Neuron (in vitro differentiated cells): ENCODE results near the gene TSPAN11.

Experiments used
- H2AFZ ChIP-seq: one replicate; pipeline ENCODE4 v1.6.1; 2013; ENCODE audit warnings: low read depth, mild to moderate bottlenecking, inconsistent platforms, low read length, moderate library complexity
- H3K27me3 ChIP-seq: one replicate; pipeline ENCODE4 v1.6.1; 2013; ENCODE audit warnings: low read length; ENCODE audit not compliant: insufficient read depth
- H3K36me3 ChIP-seq: one replicate; pipeline ENCODE4 v1.6.1; 2013; ENCODE audit warnings: low read length; ENCODE audit not compliant: insufficient read depth
- H3K4me1 ChIP-seq: one replicate; pipeline ENCODE4 v1.6.1; 2013; ENCODE audit warnings: low read length; ENCODE audit not compliant: insufficient read depth
- H3K4me3 ChIP-seq: 2 replicates; pipeline ENCODE4 v1.5.1; 2013; ENCODE audit warnings: mild to moderate bottlenecking, low read length, moderate library complexity
- H3K9me3 ChIP-seq: one replicate; pipeline ENCODE4 v1.6.1; 2013; ENCODE audit warnings: low read length

The TSPAN11 gene

DNA sequence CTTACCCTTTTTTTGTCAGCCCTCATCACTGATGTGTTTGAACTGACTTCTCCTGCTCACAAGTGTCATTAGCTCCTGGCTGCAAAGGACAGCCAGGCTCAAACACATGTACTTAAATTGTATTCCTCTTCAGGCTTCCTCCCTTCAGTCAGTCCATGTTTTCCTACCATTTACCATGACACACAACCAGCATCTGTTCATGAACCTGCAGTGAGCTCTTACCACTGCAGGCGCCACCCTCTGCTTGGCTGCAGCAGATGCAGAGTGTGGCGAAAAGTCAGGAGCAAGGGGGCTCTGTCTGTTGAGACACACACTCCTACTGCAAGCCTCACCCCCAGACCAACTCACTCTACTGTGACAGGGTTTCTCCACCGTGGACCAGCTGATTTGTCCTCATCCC is 70.2 kb downstream of the TSPAN11 start:
- no peaks in the 10 kb centered on the region for H3K27me3 ChIP-seq
- peaks cover 5% of the 10 kb centered on the region for H3K4me1 ChIP-seq
- H3K4me3 ChIP-seq = no peak overlapping the region
- H3K9me3 ChIP-seq = no peaks in the 10 kb centered on the region
- H2AFZ ChIP-seq = no peak overlapping the region
- no peaks in the 10 kb centered on the region for H3K36me3 ChIP-seq

DNA sequence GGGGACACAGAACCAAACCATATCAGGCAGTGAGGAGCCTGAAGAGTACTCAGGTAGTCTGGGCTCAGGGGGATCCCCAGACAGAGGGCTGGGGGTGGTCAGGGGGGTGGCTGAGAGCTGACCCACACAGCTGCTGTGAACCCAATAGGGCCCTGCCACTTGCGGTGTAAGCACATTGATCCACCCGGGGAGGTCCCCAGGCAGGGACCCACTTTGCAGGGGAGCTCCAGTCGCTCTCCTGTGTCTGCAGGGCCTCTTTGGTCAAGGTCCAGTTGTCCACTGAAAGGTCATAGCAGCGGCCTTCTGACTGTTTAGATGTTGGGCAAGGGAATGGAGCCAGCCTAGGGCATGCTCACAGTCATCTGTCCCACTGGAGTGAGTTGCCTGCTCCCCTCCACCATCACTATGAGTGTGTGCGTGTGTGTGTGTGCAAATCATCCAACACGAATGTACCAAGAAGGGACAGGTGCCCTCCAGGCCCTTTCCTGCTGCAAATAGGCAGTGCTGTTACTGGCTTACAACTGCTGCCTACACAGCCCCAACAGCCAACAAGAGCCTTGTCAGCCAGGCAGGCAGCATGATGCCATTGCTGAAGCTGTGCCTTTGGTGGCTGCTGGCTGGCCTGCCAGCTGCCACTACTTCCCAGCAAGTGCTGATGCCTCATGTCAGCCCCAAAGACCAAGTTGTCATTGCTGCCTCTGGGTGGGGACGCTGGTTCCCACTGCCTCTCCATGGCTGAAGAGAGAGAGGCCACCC is 71.3 kb downstream of the TSPAN11 start:
- Histone ChIP-seq H3K36me3 (no peaks in the 10 kb centered on the region), H3K4me1 (peaks cover 5% of the 10 kb centered on the region), H3K4me3 (no peak overlapping the region), H2AFZ (no peak overlapping the region), H3K9me3 (no peaks in the 10 kb centered on the region), H3K27me3 (no peaks in the 10 kb centered on the region)

DNA sequence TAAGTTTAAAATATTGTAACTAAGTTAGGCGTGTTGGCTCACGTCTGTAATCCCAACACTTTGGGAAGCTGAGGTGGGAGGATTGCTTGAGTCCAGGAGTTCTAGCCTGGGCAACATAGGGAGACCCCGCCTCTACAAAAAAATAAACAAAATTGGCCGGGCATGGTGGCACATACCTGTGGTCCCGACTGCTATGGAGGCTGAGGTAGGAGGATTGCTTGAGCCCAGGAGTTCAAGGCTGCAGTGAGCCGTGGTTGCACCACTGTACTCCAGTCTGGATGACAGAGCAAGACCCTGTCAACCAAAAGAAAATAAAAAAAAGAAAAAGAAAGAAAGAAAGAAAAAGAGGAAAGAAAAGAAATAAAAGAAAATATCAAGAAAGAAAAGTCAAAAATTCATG is 72.5 kb downstream of the TSPAN11 start:
- Histone ChIP-seq H3K36me3 (no peaks in the 10 kb centered on the region), H3K4me1 (peaks cover 5% of the 10 kb centered on the region), H3K9me3 (no peaks in the 10 kb centered on the region), H3K27me3 (no peaks in the 10 kb centered on the region), H3K4me3 (no peak overlapping the region), H2AFZ (no peak overlapping the region)

DNA sequence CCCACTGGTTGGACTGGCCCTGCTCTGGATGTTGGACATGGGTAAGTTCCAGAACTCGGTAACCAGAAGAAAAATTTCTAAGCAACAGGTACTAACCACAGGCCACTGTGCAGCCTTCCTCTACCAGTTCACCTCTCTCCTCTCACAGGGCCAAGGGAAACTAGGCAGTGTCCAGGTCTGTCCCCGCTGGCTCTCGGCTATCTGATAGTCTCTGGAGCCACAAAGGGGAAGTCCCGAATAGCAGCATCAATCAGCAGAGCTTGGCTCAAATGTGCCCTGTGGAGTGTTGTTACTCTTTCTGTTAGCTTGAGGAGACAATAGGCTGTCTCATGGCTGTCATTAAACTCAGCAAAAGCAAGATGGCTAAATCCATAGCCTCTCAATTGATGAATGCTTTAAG is 73.2 kb downstream of the TSPAN11 start:
- no peaks in the 10 kb centered on the region for H3K27me3 ChIP-seq
- H3K36me3 ChIP-seq = no peaks in the 10 kb centered on the region
- no peaks in the 10 kb centered on the region for H3K9me3 ChIP-seq
- H3K4me3 ChIP-seq = no peak overlapping the region
- H3K4me1 ChIP-seq = peaks cover 5% of the 10 kb centered on the region
- H2AFZ ChIP-seq = no peak overlapping the region

DNA sequence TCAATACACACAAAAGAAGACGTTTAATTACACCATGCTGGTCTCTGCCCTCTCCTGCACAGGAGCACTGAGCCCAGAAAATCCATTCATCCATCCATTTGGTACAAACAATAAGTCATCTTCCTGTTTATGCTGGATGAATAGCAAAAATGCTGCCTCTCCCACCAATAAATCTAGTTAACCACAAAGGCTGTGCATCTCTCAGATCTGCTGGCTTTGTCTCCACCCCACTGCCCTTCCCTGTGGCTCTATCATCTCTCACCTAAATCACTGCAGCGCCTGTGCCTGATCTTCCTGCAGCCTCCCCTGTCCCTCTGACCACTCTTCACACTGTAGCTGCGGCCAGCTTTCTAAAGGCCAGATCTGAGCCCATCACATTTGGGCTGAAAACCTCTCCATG is 74.2 kb downstream of the TSPAN11 start:
- no peaks in the 10 kb centered on the region for H3K9me3 ChIP-seq
- no peak overlapping the region for H3K4me3 ChIP-seq
- no peaks in the 10 kb centered on the region for H3K27me3 ChIP-seq
- H2AFZ ChIP-seq = no peak overlapping the region
- H3K36me3 ChIP-seq = no peaks in the 10 kb centered on the region
- peaks cover 5% of the 10 kb centered on the region for H3K4me1 ChIP-seq

DNA sequence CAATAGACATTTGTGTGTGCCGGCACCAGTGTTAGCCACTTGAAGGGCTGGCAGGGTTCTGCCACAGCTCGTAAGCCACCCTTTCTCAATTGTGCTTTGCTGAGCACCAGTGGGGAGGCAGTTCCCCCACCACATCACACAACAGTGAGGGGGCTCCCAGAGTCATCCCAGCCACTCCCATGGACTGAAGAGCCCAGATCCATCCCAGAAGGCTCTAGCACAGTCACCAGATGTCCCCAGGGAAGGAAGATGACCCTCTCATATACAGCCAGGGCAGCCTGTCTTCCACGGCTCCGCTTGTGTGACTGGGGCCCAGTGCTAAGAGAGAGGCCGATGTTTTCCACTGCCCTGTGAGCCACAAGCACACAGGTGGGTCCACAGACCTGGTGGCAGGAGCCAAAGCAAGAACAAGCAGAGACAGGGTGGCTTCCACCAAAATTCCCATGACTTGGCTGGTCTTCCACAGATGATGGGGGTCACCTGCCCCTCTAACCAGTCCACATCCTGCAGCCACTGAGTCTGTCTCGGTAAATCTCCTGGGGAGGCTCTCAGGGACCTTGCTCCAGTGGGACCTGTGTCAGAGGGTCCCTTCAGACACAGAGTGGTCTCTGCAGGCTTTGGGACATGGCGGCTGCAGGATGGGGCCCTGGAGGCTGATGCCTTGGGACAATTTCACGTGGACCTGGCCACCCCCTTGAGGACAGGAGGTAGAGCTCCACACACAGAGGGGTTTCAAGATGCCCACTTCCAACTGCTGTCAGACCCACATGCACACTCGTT is 75.2 kb downstream of the TSPAN11 start:
- Histone ChIP-seq H3K9me3 (no peaks in the 10 kb centered on the region), H3K27me3 (no peaks in the 10 kb centered on the region), H3K36me3 (no peaks in the 10 kb centered on the region), H3K4me1 (no peaks in the 10 kb centered on the region), H3K4me3 (no peak overlapping the region), H2AFZ (no peak overlapping the region)

DNA sequence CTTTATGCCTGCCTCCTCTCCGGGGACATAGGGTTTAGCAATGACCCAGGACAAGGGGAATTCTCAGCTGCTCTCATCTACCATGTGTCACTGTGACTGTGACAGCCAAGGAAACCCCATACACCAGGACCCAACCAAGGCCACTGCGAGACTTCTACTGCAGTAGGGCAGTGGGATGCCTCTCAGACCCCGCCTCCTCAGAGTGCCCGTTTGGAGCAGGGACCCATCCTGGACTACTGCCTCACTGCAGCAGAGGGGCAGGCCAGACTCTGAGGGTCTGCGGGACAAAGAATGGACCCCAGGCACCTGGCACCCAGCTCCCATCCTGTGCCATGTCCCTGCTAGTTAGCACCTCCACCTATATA is 75.8 kb downstream of the TSPAN11 start:
- no peaks in the 10 kb centered on the region for H3K27me3 ChIP-seq
- no peaks in the 10 kb centered on the region for H3K36me3 ChIP-seq
- H3K9me3 ChIP-seq = no peaks in the 10 kb centered on the region
- H3K4me1 ChIP-seq = no peaks in the 10 kb centered on the region
- no peak overlapping the region for H2AFZ ChIP-seq
- H3K4me3 ChIP-seq = no peak overlapping the region

DNA sequence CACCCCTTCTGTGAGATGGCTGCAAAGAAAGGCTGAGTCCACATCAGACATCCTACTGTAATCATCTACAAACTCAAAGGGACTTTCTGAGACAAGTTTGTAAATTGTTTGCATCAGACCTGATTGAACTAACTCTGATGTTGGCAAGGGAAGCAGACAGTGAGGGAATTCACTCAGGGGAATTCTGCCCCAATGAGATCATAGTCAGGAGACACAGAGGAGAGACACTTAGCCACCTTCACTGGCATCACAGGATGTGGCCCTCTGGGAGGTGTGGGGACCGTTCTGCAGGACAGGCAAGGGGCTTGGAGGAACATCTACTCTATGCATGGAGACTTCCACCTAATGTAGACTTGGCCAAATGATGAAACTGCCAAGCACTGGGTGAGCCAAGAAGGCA is 76.5 kb downstream of the TSPAN11 start:
- H2AFZ ChIP-seq = no peak overlapping the region
- no peaks in the 10 kb centered on the region for H3K9me3 ChIP-seq
- H3K36me3 ChIP-seq = no peaks in the 10 kb centered on the region
- H3K4me3 ChIP-seq = no peak overlapping the region
- H3K4me1 ChIP-seq = no peaks in the 10 kb centered on the region
- H3K27me3 ChIP-seq = no peaks in the 10 kb centered on the region

DNA sequence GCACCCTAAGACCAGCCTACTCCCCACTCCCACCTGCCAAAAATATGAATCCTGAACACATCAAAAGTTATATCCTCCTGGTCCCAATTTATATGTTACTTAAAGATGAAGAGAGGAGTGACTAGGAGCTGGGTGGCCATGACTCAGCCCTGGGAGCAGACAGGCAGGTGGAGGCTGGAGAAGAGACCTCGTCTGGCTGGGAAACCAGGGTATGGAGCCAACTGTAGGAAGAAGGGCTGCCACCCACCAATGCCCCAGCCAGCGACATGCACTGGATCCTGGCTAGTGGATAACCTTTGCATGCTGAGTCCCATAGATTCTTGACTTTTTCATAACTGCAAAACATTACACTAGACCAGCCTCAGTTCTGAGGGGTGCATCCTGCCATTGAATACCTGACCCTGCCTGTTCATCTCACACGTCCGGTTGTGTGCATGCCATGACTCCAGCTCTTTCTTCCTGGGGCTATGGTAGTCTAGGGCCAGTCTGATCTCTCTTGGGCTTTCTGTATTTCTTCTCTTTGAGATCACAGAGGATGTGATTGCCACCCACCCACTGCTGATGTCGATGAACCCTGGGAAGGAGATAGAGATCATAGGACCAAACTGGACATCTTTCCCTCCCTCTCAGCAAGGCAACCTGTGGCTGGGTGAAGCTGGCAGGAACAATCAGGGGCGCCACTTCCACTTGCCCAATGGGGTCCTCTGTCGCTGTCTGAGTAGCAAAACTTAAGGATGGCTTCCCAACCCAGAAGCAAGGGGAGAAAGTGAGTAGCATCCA is 77.5 kb downstream of the TSPAN11 start:
- no peaks in the 10 kb centered on the region for H3K9me3 ChIP-seq
- no peaks in the 10 kb centered on the region for H3K27me3 ChIP-seq
- no peaks in the 10 kb centered on the region for H3K36me3 ChIP-seq
- H3K4me3 ChIP-seq = no peak overlapping the region
- H2AFZ ChIP-seq = no peak overlapping the region
- no peaks in the 10 kb centered on the region for H3K4me1 ChIP-seq

DNA sequence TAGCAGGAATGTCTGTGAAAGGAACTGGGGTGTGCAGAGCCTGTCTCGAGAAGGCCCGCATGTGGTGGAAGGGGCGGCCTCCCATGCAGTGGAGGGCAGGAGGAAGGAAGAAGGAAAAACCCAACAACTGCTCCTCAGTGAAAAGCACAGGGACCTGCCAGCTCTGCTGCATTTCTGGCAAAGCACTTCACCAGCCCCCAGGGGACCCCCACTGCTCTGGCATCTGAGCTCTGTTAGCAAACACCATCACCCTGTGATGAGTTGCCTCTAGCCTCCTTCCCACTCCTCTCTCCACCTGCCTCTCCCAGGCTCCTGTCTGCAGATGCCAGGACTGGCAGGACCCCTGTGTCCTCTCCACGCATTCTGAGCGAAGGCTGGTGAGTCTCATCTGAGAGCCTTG is 78.1 kb downstream of the TSPAN11 start:
- H3K27me3 ChIP-seq = no peaks in the 10 kb centered on the region
- no peaks in the 10 kb centered on the region for H3K36me3 ChIP-seq
- H3K9me3 ChIP-seq = no peaks in the 10 kb centered on the region
- H3K4me3 ChIP-seq = no peak overlapping the region
- H2AFZ ChIP-seq = no peak overlapping the region
- H3K4me1 ChIP-seq = no peaks in the 10 kb centered on the region

DNA sequence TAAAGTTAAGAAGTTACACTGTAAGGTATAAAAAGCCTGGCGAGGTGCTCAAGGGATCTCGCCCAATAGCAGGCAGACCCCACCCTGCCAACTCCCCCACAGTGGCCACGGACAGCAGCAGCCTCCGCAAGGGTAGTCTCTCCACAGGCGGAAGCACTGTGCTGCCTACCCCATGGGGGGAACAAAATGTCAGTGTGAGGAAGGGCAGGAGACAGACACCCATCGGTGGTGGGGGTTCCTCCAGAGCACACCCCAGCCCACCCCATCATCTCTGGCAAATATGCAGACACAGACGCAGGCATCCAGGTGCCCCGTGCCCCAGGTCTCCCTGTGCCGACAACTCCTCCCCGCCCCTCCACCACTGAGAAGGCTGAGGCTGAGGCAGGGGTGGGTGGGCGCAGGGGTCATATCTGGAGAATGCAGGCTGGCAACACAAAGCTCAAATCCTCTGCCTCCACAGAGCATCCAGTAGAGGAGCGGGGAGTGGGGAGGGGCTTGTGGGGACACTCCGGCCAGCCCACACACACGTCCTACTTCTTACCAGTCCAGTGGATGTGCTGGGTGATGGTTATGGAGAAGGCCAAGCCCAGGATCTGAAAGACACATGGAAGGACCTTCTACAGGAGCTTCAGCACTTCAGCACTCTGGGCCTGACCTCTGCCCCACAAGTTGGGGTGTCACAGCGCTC is 78.9 kb downstream of the TSPAN11 start:
- Histone ChIP-seq H3K36me3 (no peaks in the 10 kb centered on the region), H3K4me3 (no peak overlapping the region), H3K9me3 (no peaks in the 10 kb centered on the region), H3K27me3 (no peaks in the 10 kb centered on the region), H2AFZ (no peak overlapping the region), H3K4me1 (no peaks in the 10 kb centered on the region)

DNA sequence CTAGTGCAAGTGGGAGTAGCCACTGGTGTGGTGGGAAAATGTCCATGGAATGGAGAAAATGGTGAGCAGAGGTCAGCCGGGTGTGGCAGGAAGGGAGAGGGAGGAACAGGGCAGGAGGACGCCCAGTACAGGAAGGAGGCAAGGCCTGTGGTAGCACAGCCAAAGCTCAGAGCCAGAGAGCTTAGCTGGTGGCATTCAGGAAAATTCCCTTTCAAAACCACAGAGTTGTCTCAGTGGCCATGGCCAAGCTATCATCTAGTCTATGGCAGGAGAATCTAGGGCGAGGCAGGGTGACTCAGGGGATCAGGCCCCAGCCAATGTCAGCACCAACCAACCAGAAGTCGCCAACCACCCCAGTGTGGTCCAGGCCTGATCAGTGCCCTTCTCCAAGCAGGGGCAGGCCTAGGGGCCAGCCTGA is 79.4 kb downstream of the TSPAN11 start:
- Histone ChIP-seq H2AFZ (no peak overlapping the region), H3K4me3 (no peak overlapping the region), H3K4me1 (no peaks in the 10 kb centered on the region), H3K36me3 (no peaks in the 10 kb centered on the region), H3K9me3 (no peaks in the 10 kb centered on the region), H3K27me3 (no peaks in the 10 kb centered on the region)
